Gastrocnemius medialis (tissue), 4 donors: Measurements from ENCODE around the gene PEAK1. TPM values are rescaled to one million over a fixed set of nuclear protein-coding genes. Genes with fewer than 3 reads are reported as not detected.

Experiments used
- ATAC-seq, 2 donors: fragments of 150-250 bp; one replicate each; pipeline ENCODE4 v1.9.1; 2016
- DNase-seq, 2 donors: peaks; one replicate each; pipeline ENCODE4 v3.0.0-alpha.2; 2019
- H3K27ac ChIP-seq, 4 donors: fragments of 200-600 bp; sonication (generic); 1 replicate in 1 of 4; 2 replicates in 3 of 4; pipeline ENCODE4 v1.5.1; 2016 to 2018; ENCODE audit warnings: mild to moderate bottlenecking in 2 of 4, moderate library complexity in 1 of 4
- H3K27me3 ChIP-seq, 3 donors: fragments of 200-600 bp; sonication (generic) in 2 of 3; 1 replicate in 1 of 3; 2 replicates in 2 of 3; pipeline versions ENCODE4 v1.5.1 to v1.6.0; 2016 to 2019; ENCODE audit warnings: mild to moderate bottlenecking in 1 of 3, moderate library complexity in 1 of 3
- H3K36me3 ChIP-seq, 2 donors: fragments of 200-600 bp; sonication (generic) in 1 of 2; one replicate each; pipeline ENCODE4 v1.5.1; 2017 to 2018
- H3K4me1 ChIP-seq, 2 donors: fragments of 200-600 bp; sonication (generic) in 1 of 2; one replicate each; pipeline ENCODE4 v1.5.1; 2016 to 2017; ENCODE audit warnings: mild to moderate bottlenecking in 2 of 2
- H3K4me3 ChIP-seq, 4 donors: fragments of 200-600 bp; sonication (generic) in 3 of 4; 1 replicate in 1 of 4; 2 replicates in 3 of 4; pipeline ENCODE4 v1.5.1; 2016 to 2019; ENCODE audit warnings: mild to moderate bottlenecking in 2 of 4
- H3K9me3 ChIP-seq, 3 donors: fragments of 200-600 bp; sonication (generic) in 2 of 3; 1 replicate in 1 of 3; 2 replicates in 2 of 3; pipeline ENCODE4 v1.5.1; 2016 to 2019
- POLR2A ChIP-seq, 2 donors: fragments of 450-650 bp; IDR thresholded peaks; one replicate each; pipeline ENCODE4 v1.6.1; 2017; ENCODE audit warnings: antibody characterized with exemption in 2 of 2, mild to moderate bottlenecking in 2 of 2, moderate library complexity in 2 of 2
- in situ Hi-C, 4 donors: fragments of 200-750 bp; cut with MboI; loops; one replicate each; pipeline versions ENCODE4 v1.15.0 to v1.8.0; 2017; ENCODE audit warnings: low sequenced_read_pairs in 4 of 4
- intact Hi-C: fragments of 100-400 bp; cut with DNase I; formaldehyde crosslinking; loops from one replicate; pipeline ENCODE4 v1.15.1; 2023; ENCODE audit warnings: low total_unique reads
- total RNA-seq, 4 donors: library from RNA; depleted of rRNA; stranded (reverse); fragments of >200 nt; gene quantifications; one replicate each; pipeline versions ENCODE4 v1.1.0 to v1.2.3, GENCODE V29; 2016
- TF ChIP-seq, protein P1 (sequence below), 5 experiments: fragments of 450-650 bp in 3 of 5; fragments of 200-600 bp in 2 of 5; sonication (generic) in 2 of 5; IDR thresholded peaks in 4 of 5; conservative IDR thresholded peaks in 1 of 5; 1 replicate in 4 of 5; 2 replicates in 1 of 5; pipeline ENCODE4 v1.5.1; 2016 to 2019; ENCODE audit warnings: antibody characterized with exemption in 5 of 5, mild to moderate bottlenecking in 3 of 5, moderate library complexity in 3 of 5

Gene PEAK1, protein sequence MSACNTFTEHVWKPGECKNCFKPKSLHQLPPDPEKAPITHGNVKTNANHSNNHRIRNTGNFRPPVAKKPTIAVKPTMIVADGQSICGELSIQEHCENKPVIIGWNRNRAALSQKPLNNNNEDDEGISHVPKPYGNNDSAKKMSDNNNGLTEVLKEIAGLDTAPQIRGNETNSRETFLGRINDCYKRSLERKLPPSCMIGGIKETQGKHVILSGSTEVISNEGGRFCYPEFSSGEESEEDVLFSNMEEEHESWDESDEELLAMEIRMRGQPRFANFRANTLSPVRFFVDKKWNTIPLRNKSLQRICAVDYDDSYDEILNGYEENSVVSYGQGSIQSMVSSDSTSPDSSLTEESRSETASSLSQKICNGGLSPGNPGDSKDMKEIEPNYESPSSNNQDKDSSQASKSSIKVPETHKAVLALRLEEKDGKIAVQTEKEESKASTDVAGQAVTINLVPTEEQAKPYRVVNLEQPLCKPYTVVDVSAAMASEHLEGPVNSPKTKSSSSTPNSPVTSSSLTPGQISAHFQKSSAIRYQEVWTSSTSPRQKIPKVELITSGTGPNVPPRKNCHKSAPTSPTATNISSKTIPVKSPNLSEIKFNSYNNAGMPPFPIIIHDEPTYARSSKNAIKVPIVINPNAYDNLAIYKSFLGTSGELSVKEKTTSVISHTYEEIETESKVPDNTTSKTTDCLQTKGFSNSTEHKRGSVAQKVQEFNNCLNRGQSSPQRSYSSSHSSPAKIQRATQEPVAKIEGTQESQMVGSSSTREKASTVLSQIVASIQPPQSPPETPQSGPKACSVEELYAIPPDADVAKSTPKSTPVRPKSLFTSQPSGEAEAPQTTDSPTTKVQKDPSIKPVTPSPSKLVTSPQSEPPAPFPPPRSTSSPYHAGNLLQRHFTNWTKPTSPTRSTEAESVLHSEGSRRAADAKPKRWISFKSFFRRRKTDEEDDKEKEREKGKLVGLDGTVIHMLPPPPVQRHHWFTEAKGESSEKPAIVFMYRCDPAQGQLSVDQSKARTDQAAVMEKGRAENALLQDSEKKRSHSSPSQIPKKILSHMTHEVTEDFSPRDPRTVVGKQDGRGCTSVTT (N-terminal part only)
- 10 to 100 TPM; 17.8 to 21.9 (median 20.8) TPM for total RNA-seq

DNA sequence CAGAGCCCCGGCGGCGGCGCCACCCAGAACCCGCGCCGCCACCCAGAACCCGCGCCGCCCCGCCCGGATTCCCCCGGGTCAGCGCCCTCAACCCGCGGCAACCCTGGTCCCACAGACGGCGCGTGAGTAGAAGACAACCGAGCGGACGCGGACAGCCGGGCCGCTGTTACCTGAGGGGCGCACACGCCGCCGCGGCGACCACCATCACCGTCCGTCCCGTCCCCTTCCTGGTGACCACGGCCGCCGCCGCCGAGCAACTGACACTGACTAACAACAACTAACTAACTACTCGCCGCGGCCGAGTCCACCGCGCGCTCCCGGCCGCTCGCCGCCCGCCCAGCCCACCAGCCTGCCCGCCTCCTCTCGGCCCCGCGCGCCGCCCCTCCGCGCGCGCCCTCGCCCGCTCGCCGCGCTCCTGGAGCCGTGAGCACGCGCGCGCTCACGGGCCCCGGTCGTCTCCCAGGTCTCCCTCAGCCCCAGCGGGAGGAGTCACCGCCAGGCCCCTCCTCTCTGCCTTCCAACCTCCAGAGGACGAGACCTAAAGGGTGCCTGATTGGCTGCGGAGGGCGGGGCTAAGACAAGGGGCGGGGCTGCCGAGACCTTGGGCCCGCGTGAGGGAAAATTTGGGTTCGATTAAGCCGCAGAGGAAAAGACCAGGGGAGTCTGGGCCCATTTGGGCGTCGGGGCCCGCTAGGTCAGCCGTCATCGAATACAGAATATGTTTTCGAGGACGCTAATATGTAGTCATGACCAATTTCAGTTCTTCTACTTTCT lies at the start of gene PEAK1:
Gene PEAK1, minus strand, starts transcription at position 269 of the 774 bp plus-strand sequence. CDS start 238,178 bp downstream, outside the sequence.
- Histone ChIP-seq H3K9me3 (no peaks in the 10 kb centered on the region), H3K4me1 (peaks cover 52 to 69% of the 10 kb centered on the region in 2 donors), H3K27ac (peak within 1 kb of the TSS; percentile 87 to 98 (median 97)), H3K27me3 (no peaks in the 10 kb centered on the region), H3K4me3 (peak within 1 kb of the TSS; percentile 77 to 91 (median 84)), H3K36me3 (no peaks in the 10 kb centered on the region)
- TF ChIP-seq, protein P1, sequence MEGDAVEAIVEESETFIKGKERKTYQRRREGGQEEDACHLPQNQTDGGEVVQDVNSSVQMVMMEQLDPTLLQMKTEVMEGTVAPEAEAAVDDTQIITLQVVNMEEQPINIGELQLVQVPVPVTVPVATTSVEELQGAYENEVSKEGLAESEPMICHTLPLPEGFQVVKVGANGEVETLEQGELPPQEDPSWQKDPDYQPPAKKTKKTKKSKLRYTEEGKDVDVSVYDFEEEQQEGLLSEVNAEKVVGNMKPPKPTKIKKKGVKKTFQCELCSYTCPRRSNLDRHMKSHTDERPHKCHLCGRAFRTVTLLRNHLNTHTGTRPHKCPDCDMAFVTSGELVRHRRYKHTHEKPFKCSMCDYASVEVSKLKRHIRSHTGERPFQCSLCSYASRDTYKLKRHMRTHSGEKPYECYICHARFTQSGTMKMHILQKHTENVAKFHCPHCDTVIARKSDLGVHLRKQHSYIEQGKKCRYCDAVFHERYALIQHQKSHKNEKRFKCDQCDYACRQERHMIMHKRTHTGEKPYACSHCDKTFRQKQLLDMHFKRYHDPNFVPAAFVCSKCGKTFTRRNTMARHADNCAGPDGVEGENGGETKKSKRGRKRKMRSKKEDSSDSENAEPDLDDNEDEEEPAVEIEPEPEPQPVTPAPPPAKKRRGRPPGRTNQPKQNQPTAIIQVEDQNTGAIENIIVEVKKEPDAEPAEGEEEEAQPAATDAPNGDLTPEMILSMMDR (IDR thresholded peaks at IDR 0.05 in 4 of 5, conservative IDR thresholded peaks at IDR 0.05 in 1 of 5): peak in 1 of 5 experiments; percentile 5
- peak; percentile 96 for TF ChIP-seq POLR2A (IDR thresholded peaks at IDR 0.05)
- peak; percentile 99 to 100 for DNase-seq
- intact Hi-C loops (loop anchor here (2.0 to 10.0 kb wide), 5 partner anchors 57 to 1965 kb away; partner anchors contain the start of genes SIN3A and TSPAN3), in situ Hi-C loops (no loop called here)
- ATAC-seq: peak; percentile 88 to 91

DNA sequence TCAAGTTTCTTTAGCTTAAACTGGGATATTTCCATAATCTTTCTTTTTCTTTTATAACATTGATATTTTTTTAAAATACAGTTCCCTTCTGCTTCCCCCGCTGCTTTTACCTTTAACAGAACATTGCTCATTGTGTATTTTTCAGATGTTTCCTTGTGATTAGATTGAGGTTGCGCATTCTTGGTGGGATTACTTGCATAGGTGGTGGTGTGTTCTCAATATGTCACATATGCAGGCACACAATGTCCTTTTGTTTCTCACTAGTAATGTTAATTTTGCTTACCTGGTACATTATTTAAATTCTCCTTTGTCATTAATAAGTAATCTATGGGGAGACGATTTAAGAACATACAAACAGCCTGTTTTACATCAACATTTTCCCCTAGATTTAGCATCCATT lies 49.0 kb upstream of the PEAK1 start:
- in situ Hi-C loops (no loop called here), intact Hi-C loops (no loop called here)
- no peak for DNase-seq
- Histone ChIP-seq H3K4me3 (no peak overlapping the region), H3K36me3 (peaks cover 0 to 64% of the 10 kb centered on the region in 2 donors), H3K27ac (no peak overlapping the region), H3K9me3 (no peaks in the 10 kb centered on the region), H3K4me1 (peaks cover 0 to 12% of the 10 kb centered on the region in 2 donors), H3K27me3 (no peaks in the 10 kb centered on the region)
- ATAC-seq: no peak
- TF ChIP-seq POLR2A (IDR thresholded peaks at IDR 0.05): no peak
- TF ChIP-seq, protein P1 (IDR thresholded peaks at IDR 0.05 in 4 of 5, conservative IDR thresholded peaks at IDR 0.05 in 1 of 5): no peak

DNA sequence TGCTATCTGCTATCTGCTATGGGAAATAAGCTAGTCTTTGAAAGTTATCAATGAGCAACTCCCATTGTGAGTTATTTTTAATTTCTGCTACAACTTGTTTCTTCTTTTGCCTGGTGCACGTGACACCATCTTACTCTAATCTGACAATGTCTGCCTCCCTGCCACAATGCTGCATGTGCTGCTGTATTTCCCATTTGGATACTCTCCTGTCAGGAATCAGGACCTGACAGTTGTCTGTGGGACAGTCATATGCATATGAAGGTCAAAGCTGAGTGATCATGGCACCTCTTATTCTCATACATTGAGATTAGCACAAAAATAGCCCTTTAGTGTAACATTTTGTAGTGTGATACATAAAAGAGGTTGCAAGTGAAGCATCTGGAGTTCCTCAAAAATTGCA lies 46.6 kb upstream of the PEAK1 start:
- no peak overlapping the region for H3K27ac ChIP-seq
- H3K4me1 ChIP-seq: peaks cover 0 to 4% of the 10 kb centered on the region in 2 donors
- in situ Hi-C loops: no loop called here
- no peak for TF ChIP-seq POLR2A (IDR thresholded peaks at IDR 0.05)
- TF ChIP-seq, protein P1 (IDR thresholded peaks at IDR 0.05 in 4 of 5, conservative IDR thresholded peaks at IDR 0.05 in 1 of 5): no peak
- no peaks in the 10 kb centered on the region for H3K9me3 ChIP-seq
- no peaks in the 10 kb centered on the region for H3K27me3 ChIP-seq
- H3K36me3 ChIP-seq: peaks cover 0 to 56% of the 10 kb centered on the region in 2 donors
- H3K4me3 ChIP-seq: no peak overlapping the region
- ATAC-seq (no peak), DNase-seq (no peak)
- intact Hi-C loops: no loop called here
